ENCODE results near the gene FGR.

FGR gene

DNA sequence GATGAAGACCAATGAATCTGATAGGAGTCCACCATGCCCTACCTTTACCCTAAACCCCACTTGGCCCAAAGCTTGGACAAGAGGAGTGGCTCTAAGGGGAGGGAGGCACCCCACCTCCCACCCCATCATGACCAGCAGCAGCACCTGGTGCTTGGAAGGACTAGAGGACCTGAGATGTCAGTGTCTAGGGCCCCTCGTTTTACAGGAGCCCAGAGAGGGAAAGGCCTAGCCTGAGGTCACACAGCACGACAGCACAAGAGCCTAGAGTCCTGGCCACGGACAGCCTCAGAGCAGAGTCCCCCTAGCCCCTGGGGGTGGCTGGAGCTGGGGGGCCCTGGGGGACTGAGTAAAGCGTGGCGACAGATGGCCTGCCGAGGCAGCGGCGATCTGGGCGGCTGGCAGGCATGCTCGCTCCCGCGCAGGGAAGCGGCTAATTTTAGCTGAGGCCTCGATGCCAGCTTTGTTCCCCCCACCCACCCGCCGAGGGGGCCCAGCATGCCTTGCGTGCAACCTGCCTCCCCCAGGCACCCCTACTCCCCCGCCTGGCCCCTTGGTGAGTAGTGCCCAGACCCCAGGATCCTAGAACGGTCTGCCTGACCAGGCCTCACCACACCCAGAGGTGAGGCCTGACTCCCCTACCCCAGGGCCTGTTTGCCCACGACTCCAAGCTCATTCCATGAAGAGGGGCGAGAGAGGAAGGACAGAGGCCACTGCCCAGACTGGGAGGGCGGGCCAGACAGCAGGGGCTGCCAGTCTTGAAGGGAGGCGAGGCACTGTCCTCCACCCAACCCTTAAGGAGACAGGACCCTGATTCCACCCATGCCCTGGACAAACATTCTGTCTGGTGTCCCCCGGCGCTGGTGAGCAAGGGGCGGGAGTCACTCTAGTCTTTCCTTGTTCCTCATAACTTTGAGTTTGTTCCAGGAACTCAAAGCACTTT is 70.0 kb downstream of the FGR start:
- H3K4me3 ChIP-seq (ENCODE audit: low read length): no peak overlapping the region
- TF ChIP-seq, protein P1, sequence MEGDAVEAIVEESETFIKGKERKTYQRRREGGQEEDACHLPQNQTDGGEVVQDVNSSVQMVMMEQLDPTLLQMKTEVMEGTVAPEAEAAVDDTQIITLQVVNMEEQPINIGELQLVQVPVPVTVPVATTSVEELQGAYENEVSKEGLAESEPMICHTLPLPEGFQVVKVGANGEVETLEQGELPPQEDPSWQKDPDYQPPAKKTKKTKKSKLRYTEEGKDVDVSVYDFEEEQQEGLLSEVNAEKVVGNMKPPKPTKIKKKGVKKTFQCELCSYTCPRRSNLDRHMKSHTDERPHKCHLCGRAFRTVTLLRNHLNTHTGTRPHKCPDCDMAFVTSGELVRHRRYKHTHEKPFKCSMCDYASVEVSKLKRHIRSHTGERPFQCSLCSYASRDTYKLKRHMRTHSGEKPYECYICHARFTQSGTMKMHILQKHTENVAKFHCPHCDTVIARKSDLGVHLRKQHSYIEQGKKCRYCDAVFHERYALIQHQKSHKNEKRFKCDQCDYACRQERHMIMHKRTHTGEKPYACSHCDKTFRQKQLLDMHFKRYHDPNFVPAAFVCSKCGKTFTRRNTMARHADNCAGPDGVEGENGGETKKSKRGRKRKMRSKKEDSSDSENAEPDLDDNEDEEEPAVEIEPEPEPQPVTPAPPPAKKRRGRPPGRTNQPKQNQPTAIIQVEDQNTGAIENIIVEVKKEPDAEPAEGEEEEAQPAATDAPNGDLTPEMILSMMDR (IDR thresholded peaks at IDR 0.05; ENCODE audit: insufficient read depth, low read depth, low read length, missing control alignments): no peak
- no peak for DNase-seq (ENCODE audit: low read depth)

- DNase-seq (ENCODE audit: low read depth): no peak
These were observed 71.2 kb downstream of the FGR start for GRCh38 chr1:27563591-27564471.

DNA sequence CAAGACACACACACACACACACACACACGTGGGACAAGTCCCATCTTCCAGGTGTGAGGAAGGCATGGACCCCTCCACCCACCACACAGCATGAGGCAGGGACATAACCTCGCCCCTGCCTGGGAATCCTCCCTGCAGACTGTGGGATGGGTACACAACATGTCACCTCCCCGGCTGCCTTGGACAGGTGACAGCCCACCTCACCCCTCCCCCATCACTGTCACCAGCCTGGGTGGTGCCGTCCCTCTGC is 71.7 kb downstream of the FGR start:
- TF ChIP-seq, protein P1 (IDR thresholded peaks at IDR 0.05; ENCODE audit: insufficient read depth, low read depth, low read length, missing control alignments): no peak
- H3K4me3 ChIP-seq (ENCODE audit: low read length): no peak overlapping the region

More at GRCh38 chr1:27563591-27564471, 71.2 kb downstream of the FGR start:
- no peak overlapping the region for H3K4me3 ChIP-seq (ENCODE audit: low read length)
- TF ChIP-seq, protein P1 (IDR thresholded peaks at IDR 0.05; ENCODE audit: insufficient read depth, low read depth, low read length, missing control alignments): no peak

DNA sequence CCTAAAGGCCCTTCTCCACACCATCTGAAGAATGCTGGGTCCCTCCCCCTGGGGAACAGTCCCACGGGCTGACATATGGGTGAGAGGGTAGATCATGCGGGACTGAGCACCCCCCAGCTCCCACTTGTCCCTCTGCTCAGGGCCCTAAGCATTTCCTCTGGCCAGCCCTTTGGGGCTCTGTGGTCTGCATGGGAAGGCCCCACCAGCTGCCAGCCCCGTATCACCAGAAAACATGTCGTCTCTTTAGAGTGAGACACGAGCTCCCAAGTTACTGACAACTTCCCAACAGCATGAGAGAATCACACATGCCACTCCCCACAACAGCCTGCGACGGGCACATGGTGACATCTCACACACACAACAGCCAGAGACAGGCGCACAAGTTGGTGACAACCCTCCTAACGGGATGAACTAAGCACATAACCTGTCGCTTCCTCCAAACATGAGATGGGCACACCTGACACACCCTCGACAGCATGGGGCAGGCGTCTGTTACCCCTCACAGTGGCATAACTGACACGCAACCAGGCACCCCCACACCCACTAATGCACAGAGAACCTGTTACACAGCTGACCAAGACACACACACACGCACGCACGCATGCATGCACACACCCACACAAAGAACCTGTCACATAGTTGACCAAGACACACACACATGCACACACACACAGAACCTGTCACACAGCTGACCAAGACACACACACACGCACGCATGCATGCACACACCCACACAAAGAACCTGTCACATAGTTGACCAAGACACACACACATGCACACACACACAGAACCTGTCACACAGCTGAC is 72.2 kb downstream of the FGR start:
- no peak overlapping the region for H3K4me3 ChIP-seq (ENCODE audit: low read length)
- no peak for DNase-seq (ENCODE audit: low read depth)
- TF ChIP-seq, protein P1 (IDR thresholded peaks at IDR 0.05; ENCODE audit: insufficient read depth, low read depth, low read length, missing control alignments): no peak

More for the DNA sequence above, 71.7 kb downstream of the FGR start:
- no peak for DNase-seq (ENCODE audit: low read depth)

All from epithelial cell of esophagus (primary cell).